Activated naive CD8-positive, alpha-beta T cell treated with anti-CD3 and anti-CD28 coated beads, Interleukin-2, amount 50 U/mL, for 24 hours (primary cell): Measurements from ENCODE around the gene JMJD7.
"Not testable (repeated sequence)": the region's sequence is repeated elsewhere in the genome, so short reads cannot be mapped to it uniquely, and the experiment has no call there.

Experiments used
- ATAC-seq: fragments of 150-1000 bp; cut with Tn5 transposase; one replicate; pipeline ENCODE4 v1.10.0; 2021
- DNase-seq: peaks from one replicate; pipeline ENCODE4 v3.0.0; 2021
- H3K27ac Mint-ChIP-seq: one replicate; pipeline ENCODE4 v1.8.0; 2021; ENCODE audit warnings: mild to moderate bottlenecking, mixed read lengths
- H3K27me3 Mint-ChIP-seq: one replicate; pipeline ENCODE4 v1.8.0; 2021; ENCODE audit warnings: mixed read lengths
- H3K36me3 Mint-ChIP-seq: one replicate; pipeline ENCODE4 v1.8.0; 2021; ENCODE audit warnings: low read depth, mixed read lengths
- H3K4me1 Mint-ChIP-seq: one replicate; pipeline ENCODE4 v1.8.0; 2021; ENCODE audit warnings: mixed read lengths
- H3K4me3 Mint-ChIP-seq: one replicate; pipeline ENCODE4 v1.8.0; 2021; ENCODE audit warnings: mild to moderate bottlenecking, moderate library complexity, mixed read lengths
- H3K9me3 Mint-ChIP-seq: one replicate; pipeline ENCODE4 v1.8.0; 2021; ENCODE audit warnings: mixed read lengths

JMJD7 gene

GRCh38 chr15:41823502-41823901 is 4.4 kb upstream of the JMJD7 start:
- Mint-ChIP-seq H3K9me3 (no peaks in the 10 kb centered on the region), H3K27me3 (no peaks in the 10 kb centered on the region), H3K4me3 (no peak overlapping the region), H3K4me1 (peaks cover 6% of the 10 kb centered on the region), H3K36me3 (peaks cover 5% of the 10 kb centered on the region), H3K27ac (no peak overlapping the region)
- DNase-seq, result no peak
- no peak for ATAC-seq

GRCh38 chr15:41824062-41824745 is 3.7 kb upstream of the JMJD7 start:
- H3K4me3 Mint-ChIP-seq, result no peak overlapping the region
- no peaks in the 10 kb centered on the region for H3K9me3 Mint-ChIP-seq
- H3K27me3 Mint-ChIP-seq, result no peaks in the 10 kb centered on the region
- no peak overlapping the region for H3K27ac Mint-ChIP-seq
- H3K4me1 Mint-ChIP-seq, result peaks cover 12% of the 10 kb centered on the region
- DNase-seq (no peak), ATAC-seq (no peak)
- peaks cover 3% of the 10 kb centered on the region for H3K36me3 Mint-ChIP-seq

- Mint-ChIP-seq H3K36me3 (no peaks in the 10 kb centered on the region), H3K27ac (no peak overlapping the region), H3K4me1 (peaks cover 13% of the 10 kb centered on the region), H3K4me3 (no peak overlapping the region), H3K27me3 (no peaks in the 10 kb centered on the region), H3K9me3 (no peaks in the 10 kb centered on the region)
- DNase-seq (no peak), ATAC-seq (no peak)
Measured at GRCh38 chr15:41825145-41825544, 2.7 kb upstream of the JMJD7 start.

GRCh38 chr15:41825572-41826535 is 2.0 kb upstream of the JMJD7 start:
- Mint-ChIP-seq H3K27me3 (no peaks in the 10 kb centered on the region), H3K4me3 (peak overlapping the region; percentile 37), H3K9me3 (no peaks in the 10 kb centered on the region), H3K36me3 (no peaks in the 10 kb centered on the region), H3K27ac (no peak overlapping the region), H3K4me1 (peaks cover 16% of the 10 kb centered on the region)
- ATAC-seq (no peak), DNase-seq (no peak)

GRCh38 chr15:41827290-41827879 is 507 bp upstream of the JMJD7 start:
- Mint-ChIP-seq H3K36me3 (no peaks in the 10 kb centered on the region), H3K27me3 (no peaks in the 10 kb centered on the region), H3K27ac (peak overlapping the region; percentile 63), H3K4me1 (peaks cover 30% of the 10 kb centered on the region), H3K9me3 (no peaks in the 10 kb centered on the region), H3K4me3 (peak overlapping the region; percentile 85)
- DNase-seq (peak; percentile 20), ATAC-seq (no peak)

GRCh38 chr15:41828807-41829141 is 882 bp downstream of the JMJD7 start:
- peak overlapping the region; percentile 63 for H3K27ac Mint-ChIP-seq
- no peak for ATAC-seq
- peaks cover 4% of the 10 kb centered on the region for H3K36me3 Mint-ChIP-seq
- H3K4me1 Mint-ChIP-seq, result peaks cover 41% of the 10 kb centered on the region
- H3K9me3 Mint-ChIP-seq, result no peaks in the 10 kb centered on the region
- DNase-seq, result no peak
- peak overlapping the region; percentile 85 for H3K4me3 Mint-ChIP-seq
- no peaks in the 10 kb centered on the region for H3K27me3 Mint-ChIP-seq

- Mint-ChIP-seq H3K4me3 (no peak overlapping the region), H3K27ac (no peak overlapping the region), H3K4me1 (peaks cover 45% of the 10 kb centered on the region), H3K36me3 (peaks cover 4% of the 10 kb centered on the region), H3K27me3 (no peaks in the 10 kb centered on the region), H3K9me3 (no peaks in the 10 kb centered on the region)
- ATAC-seq, result no peak
- no peak for DNase-seq
Measured at GRCh38 chr15:41829959-41830646, 2.2 kb downstream of the JMJD7 start.

GRCh38 chr15:41831291-41831690 is 3.4 kb downstream of the JMJD7 start:
- Mint-ChIP-seq H3K4me1 (peaks cover 45% of the 10 kb centered on the region), H3K27ac (peak overlapping the region; percentile 62)
- ATAC-seq (peak; percentile 64), DNase-seq (peak; percentile 53)
- H3K27me3 Mint-ChIP-seq, H3K36me3 Mint-ChIP-seq, H3K4me3 Mint-ChIP-seq, H3K9me3 Mint-ChIP-seq: not testable (repeated sequence)

GRCh38 chr15:41832208-41832607 is 4.3 kb downstream of the JMJD7 start:
- H3K4me3 Mint-ChIP-seq, result no peak overlapping the region
- ATAC-seq (no peak), DNase-seq (no peak)
- H3K4me1 Mint-ChIP-seq, result peaks cover 45% of the 10 kb centered on the region
- H3K27me3 Mint-ChIP-seq, result no peaks in the 10 kb centered on the region
- H3K9me3 Mint-ChIP-seq, result no peaks in the 10 kb centered on the region
- peaks cover 4% of the 10 kb centered on the region for H3K36me3 Mint-ChIP-seq
- H3K27ac Mint-ChIP-seq, result no peak overlapping the region

- H3K36me3 Mint-ChIP-seq, result peaks cover 6% of the 10 kb centered on the region
- H3K4me3 Mint-ChIP-seq, result no peak overlapping the region
- H3K4me1 Mint-ChIP-seq, result peaks cover 40% of the 10 kb centered on the region
- H3K27me3 Mint-ChIP-seq, result no peaks in the 10 kb centered on the region
- H3K27ac Mint-ChIP-seq, result no peak overlapping the region
- ATAC-seq (peak; percentile 25), DNase-seq (no peak)
- no peaks in the 10 kb centered on the region for H3K9me3 Mint-ChIP-seq
Measured at GRCh38 chr15:41832875-41833274, 5.0 kb downstream of the JMJD7 start.

- H3K4me1 Mint-ChIP-seq, result peaks cover 33% of the 10 kb centered on the region
Measured at GRCh38 chr15:41834096-41834495, 6.2 kb downstream of the JMJD7 start.

GRCh38 chr15:41836073-41836472 is 8.2 kb downstream of the JMJD7 start:
- H3K9me3 Mint-ChIP-seq, result no peaks in the 10 kb centered on the region
- DNase-seq (no peak), ATAC-seq (no peak)
- no peaks in the 10 kb centered on the region for H3K27me3 Mint-ChIP-seq
- H3K4me3 Mint-ChIP-seq, result no peak overlapping the region
- peaks cover 6% of the 10 kb centered on the region for H3K36me3 Mint-ChIP-seq
- no peak overlapping the region for H3K27ac Mint-ChIP-seq
- peaks cover 27% of the 10 kb centered on the region for H3K4me1 Mint-ChIP-seq

More at GRCh38 chr15:41834096-41834495, 6.2 kb downstream of the JMJD7 start:
- no peak overlapping the region for H3K27ac Mint-ChIP-seq
- H3K9me3 Mint-ChIP-seq, result no peaks in the 10 kb centered on the region
- H3K4me3 Mint-ChIP-seq, result no peak overlapping the region
- DNase-seq (no peak), ATAC-seq (no peak)
- no peaks in the 10 kb centered on the region for H3K27me3 Mint-ChIP-seq
- peaks cover 6% of the 10 kb centered on the region for H3K36me3 Mint-ChIP-seq

GRCh38 chr15:41836713-41837454 is 9.0 kb downstream of the JMJD7 start:
- Mint-ChIP-seq H3K4me1 (peaks cover 20% of the 10 kb centered on the region), H3K4me3 (no peak overlapping the region), H3K27ac (no peak overlapping the region), H3K27me3 (no peaks in the 10 kb centered on the region), H3K9me3 (no peaks in the 10 kb centered on the region), H3K36me3 (peaks cover 6% of the 10 kb centered on the region)
- DNase-seq (no peak), ATAC-seq (no peak)

- DNase-seq (no peak), ATAC-seq (no peak)
- Mint-ChIP-seq H3K36me3 (peaks cover 3% of the 10 kb centered on the region), H3K27me3 (no peaks in the 10 kb centered on the region), H3K4me3 (no peak within 1 kb of the TSS), H3K9me3 (no peaks in the 10 kb centered on the region), H3K4me1 (peaks cover 7% of the 10 kb centered on the region), H3K27ac (no peak within 1 kb of the TSS)
Measured at GRCh38 chr15:41838400-41838897, 10.6 kb downstream of the JMJD7 start, which contains the start of gene PLA2G4B. PLA2G4B (plus strand) TSS chr15:41838847; CDS start chr15:41838914, 67 bp downstream.
